HL-60 (cell line): ENCODE data around the gene PLCB1.

ENCODE experiments used
- CTCF ChIP-seq: IDR thresholded peaks from one replicate; pipeline ENCODE4 v1.5.1; 2011; ENCODE audit warnings: low read length, control low read depth, inconsistent platforms; ENCODE audit not compliant: insufficient read depth
- GABPA ChIP-seq: IDR thresholded peaks from 2 replicates; pipeline ENCODE4 v1.6.1; 2012; ENCODE audit warnings: low read depth

DNA sequence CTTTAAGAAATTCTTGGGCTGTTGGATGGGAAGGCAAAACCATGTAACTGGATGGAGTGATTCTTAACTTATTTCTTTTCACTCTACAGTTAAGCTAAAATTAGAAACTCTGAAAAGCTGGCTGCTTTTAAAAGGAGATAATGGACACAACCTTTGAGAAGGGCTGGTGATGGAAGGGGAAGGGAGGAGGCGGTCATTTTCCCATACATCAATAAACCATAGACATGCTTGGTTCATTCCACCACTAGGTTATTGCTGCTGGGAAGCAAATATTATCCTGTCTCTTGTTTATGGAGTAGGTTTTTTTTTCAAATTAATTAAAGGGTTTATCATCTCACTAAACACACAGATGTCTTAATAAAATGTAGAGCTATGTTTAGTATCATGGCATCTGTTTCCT lies 76.2 kb downstream of the PLCB1 start:
- no peak for TF ChIP-seq CTCF
- no peak for TF ChIP-seq GABPA
